AG04449 (cell line): Measurements from ENCODE around the gene CCDC177.
A peak's percentile ranks its signal among the peaks of the same experiment; 100 is the strongest.

ENCODE experiments used
- CTCF ChIA-PET: fragments of 350-600 bp; formaldehyde crosslinking; extraction: SDS; loops from one replicate; lab custom pipeline; 2021; ENCODE audit warnings: antibody characterized with exemption; lab: Yijun Ruan, JAX
- POLR2A ChIA-PET: fragments of 400-600, 350-600 bp; formaldehyde crosslinking; extraction: SDS; loops from one replicate; lab custom pipeline; 2020; ENCODE audit warnings: antibody characterized with exemption, inconsistent platforms; lab: Yijun Ruan, JAX
- DNase-seq: peaks from one replicate; pipeline ENCODE4 v3.0.0-alpha.2; 2010; ENCODE audit warnings: low read depth, low spot score
- H3K4me3 ChIP-seq: 2 replicates; pipeline ENCODE4 v1.5.1; 2011; ENCODE audit warnings: low read depth, mild to moderate bottlenecking, control low read depth, low read length
- CTCF ChIP-seq: IDR thresholded peaks from one replicate; pipeline ENCODE4 v1.5.1; 2011; ENCODE audit warnings: mild to moderate bottlenecking, moderate library complexity, low read length, control low read depth, inconsistent platforms; ENCODE audit not compliant: insufficient read depth; ENCODE audit errors: missing control alignments

CCDC177 gene

GRCh38 chr14:69593018-69593677 is 18.5 kb upstream of the CCDC177 start:
- POLR2A ChIA-PET = interaction anchor here (0.8 to 1.1 kb wide), 2 partner anchors 18 to 175 kb away, joined by 3 to 4 read pairs; partner anchors contain the start of gene SUSD6
- H3K4me3 ChIP-seq = peak overlapping the region; percentile 29
- CTCF ChIA-PET = interaction anchor here (1.2 to 6.0 kb wide), 10 partner anchors 8 to 134 kb away, joined by 4 to 52 read pairs (median 7); partner anchors contain the start of gene CCDC177
- DNase-seq = no peak
- no peak for TF ChIP-seq CTCF

- CTCF ChIA-PET = interaction anchor here (0.9 to 6.0 kb wide), 4 partner anchors 10 to 136 kb away, joined by 4 to 39 read pairs (median 6); partner anchors contain the start of gene CCDC177
- TF ChIP-seq CTCF = no peak
- POLR2A ChIA-PET = no interaction called here
- H3K4me3 ChIP-seq = no peak overlapping the region
- no peak for DNase-seq
Measured at GRCh38 chr14:69591317-69591716, 16.6 kb upstream of the CCDC177 start.

- H3K4me3 ChIP-seq = no peak overlapping the region
- DNase-seq = no peak
- ChIA-PET POLR2A (no interaction called here), CTCF (interaction anchor here (1.7 to 5.3 kb wide), 6 partner anchors 11 to 140 kb away, joined by 7 to 210 read pairs (median 46); no protein-coding TSS in a partner anchor)
- TF ChIP-seq CTCF = no peak
Measured at GRCh38 chr14:69587389-69587788, 12.7 kb upstream of the CCDC177 start.

GRCh38 chr14:69586404-69586803 is 11.7 kb upstream of the CCDC177 start:
- no peak for DNase-seq
- ChIA-PET CTCF (interaction anchor here (0.6 to 5.3 kb wide), 14 partner anchors 8 to 205 kb away, joined by 3 to 210 read pairs (median 13); partner anchors contain the start of gene SUSD6), POLR2A (interaction anchor here (1.0 kb wide), 1 partner anchor 180 kb away, joined by 3 read pairs; the partner anchor contains the start of gene SRSF5)
- TF ChIP-seq CTCF = no peak
- H3K4me3 ChIP-seq = no peak overlapping the region

GRCh38 chr14:69584389-69584788 is 9.7 kb upstream of the CCDC177 start:
- no peak for TF ChIP-seq CTCF
- no peak overlapping the region for H3K4me3 ChIP-seq
- ChIA-PET POLR2A (no interaction called here), CTCF (interaction anchor here (0.5 to 5.3 kb wide), 55 partner anchors 8 to 355 kb away, joined by 3 to 210 read pairs (median 5); partner anchors contain the start of genes SRSF5 and SUSD6)
- DNase-seq = no peak

GRCh38 chr14:69582829-69583228 is 8.2 kb upstream of the CCDC177 start:
- ChIA-PET POLR2A (no interaction called here), CTCF (interaction anchor here (1.3 to 5.3 kb wide), 7 partner anchors 8 to 145 kb away, joined by 3 to 210 read pairs (median 39); partner anchors contain the start of genes CCDC177 and SUSD6)
- DNase-seq = no peak
- TF ChIP-seq CTCF = no peak
- H3K4me3 ChIP-seq = no peak overlapping the region
